BE2C (cell line): ENCODE measurements around the gene NR5A2.

Experiments used
- DNase-seq: peaks from one replicate; pipeline ENCODE4 v3.0.0-alpha.2; 2020
- H3K27me3 ChIP-seq: fragments of 250-450 bp; sonication (Bioruptor Pico); 2 replicates; pipeline ENCODE4 v1.5.1; 2020; ENCODE audit warnings: mild to moderate bottlenecking
- H3K36me3 ChIP-seq: fragments of 250-450 bp; sonication (Bioruptor Pico); 2 replicates; pipeline ENCODE4 v1.5.1; 2020; ENCODE audit warnings: mild to moderate bottlenecking
- H3K4me1 ChIP-seq: fragments of 250-450 bp; sonication (Bioruptor Pico); 2 replicates; pipeline ENCODE4 v1.5.1; 2020
- H3K4me3 ChIP-seq: 2 replicates; pipeline ENCODE4 v1.5.1; 2011; ENCODE audit warnings: low read depth, low read length
- H3K9me3 ChIP-seq: fragments of 250-450 bp; sonication (Bioruptor Pico); 2 replicates; pipeline ENCODE4 v1.5.1; 2020
- TF ChIP-seq, protein P1 (sequence below): IDR thresholded peaks from 2 replicates; pipeline ENCODE4 v1.5.1; 2012; ENCODE audit warnings: mild to moderate bottlenecking, low read depth, low read length

Gene NR5A2

GRCh38 chr1:200034761-200035396 lies 7.4 kb downstream of the NR5A2 start:
- Histone ChIP-seq H3K4me1 (no peaks in the 10 kb centered on the region), H3K27me3 (peaks cover 93% of the 10 kb centered on the region), H3K4me3 (no peak overlapping the region), H3K9me3 (no peaks in the 10 kb centered on the region), H3K36me3 (no peaks in the 10 kb centered on the region)
- DNase-seq: no peak
- TF ChIP-seq, protein P1, sequence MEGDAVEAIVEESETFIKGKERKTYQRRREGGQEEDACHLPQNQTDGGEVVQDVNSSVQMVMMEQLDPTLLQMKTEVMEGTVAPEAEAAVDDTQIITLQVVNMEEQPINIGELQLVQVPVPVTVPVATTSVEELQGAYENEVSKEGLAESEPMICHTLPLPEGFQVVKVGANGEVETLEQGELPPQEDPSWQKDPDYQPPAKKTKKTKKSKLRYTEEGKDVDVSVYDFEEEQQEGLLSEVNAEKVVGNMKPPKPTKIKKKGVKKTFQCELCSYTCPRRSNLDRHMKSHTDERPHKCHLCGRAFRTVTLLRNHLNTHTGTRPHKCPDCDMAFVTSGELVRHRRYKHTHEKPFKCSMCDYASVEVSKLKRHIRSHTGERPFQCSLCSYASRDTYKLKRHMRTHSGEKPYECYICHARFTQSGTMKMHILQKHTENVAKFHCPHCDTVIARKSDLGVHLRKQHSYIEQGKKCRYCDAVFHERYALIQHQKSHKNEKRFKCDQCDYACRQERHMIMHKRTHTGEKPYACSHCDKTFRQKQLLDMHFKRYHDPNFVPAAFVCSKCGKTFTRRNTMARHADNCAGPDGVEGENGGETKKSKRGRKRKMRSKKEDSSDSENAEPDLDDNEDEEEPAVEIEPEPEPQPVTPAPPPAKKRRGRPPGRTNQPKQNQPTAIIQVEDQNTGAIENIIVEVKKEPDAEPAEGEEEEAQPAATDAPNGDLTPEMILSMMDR: no peak

- Histone ChIP-seq H3K27me3 (peaks cover 93% of the 10 kb centered on the region), H3K4me3 (no peak overlapping the region), H3K9me3 (no peaks in the 10 kb centered on the region), H3K36me3 (no peaks in the 10 kb centered on the region), H3K4me1 (no peaks in the 10 kb centered on the region)
- no peak for DNase-seq
- TF ChIP-seq, protein P1: no peak
Measured at GRCh38 chr1:200035397-200035955, 8.0 kb downstream of the NR5A2 start.

GRCh38 chr1:200035956-200036618 lies 8.6 kb downstream of the NR5A2 start:
- Histone ChIP-seq H3K4me3 (no peak overlapping the region), H3K36me3 (no peaks in the 10 kb centered on the region), H3K9me3 (no peaks in the 10 kb centered on the region), H3K4me1 (no peaks in the 10 kb centered on the region), H3K27me3 (peaks cover 93% of the 10 kb centered on the region)
- no peak for DNase-seq
- TF ChIP-seq, protein P1: no peak

DNA sequence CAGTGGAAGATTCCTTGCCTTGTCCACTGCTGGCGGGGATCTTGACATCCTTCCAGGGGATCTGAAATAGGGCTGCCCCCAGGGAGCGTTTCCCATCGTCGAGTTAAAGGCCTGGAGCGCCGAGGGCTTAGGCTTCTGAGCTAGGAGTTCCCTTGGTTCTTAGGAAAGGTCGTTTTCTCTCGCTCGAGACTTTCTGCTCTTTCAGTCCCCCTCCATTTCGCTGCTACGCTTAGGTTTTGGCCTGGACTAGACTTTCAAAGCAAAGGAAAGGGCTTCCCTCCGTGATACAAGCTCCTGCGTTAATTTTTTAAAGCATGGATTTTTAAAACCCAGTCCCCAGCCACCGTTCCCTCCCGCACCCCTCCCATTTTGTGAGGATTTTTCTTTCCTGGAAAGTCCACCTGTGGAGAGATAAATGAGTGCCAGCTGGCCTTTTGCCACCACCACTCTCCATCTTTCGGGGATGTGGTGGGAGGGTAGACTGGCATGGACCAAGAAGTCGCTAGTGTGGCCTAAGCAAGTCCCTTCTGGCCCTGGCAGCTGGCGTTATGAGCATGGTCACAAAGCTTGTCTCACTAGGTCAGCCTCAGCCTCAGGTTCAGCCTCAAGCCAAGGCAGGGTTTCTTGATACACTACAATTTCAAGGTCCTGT lies 9.2 kb downstream of the NR5A2 start:
- H3K4me3 ChIP-seq: no peak overlapping the region
- peaks cover 96% of the 10 kb centered on the region for H3K27me3 ChIP-seq
- TF ChIP-seq, protein P1: no peak
- no peaks in the 10 kb centered on the region for H3K4me1 ChIP-seq
- no peak for DNase-seq
- no peaks in the 10 kb centered on the region for H3K9me3 ChIP-seq
- H3K36me3 ChIP-seq: no peaks in the 10 kb centered on the region

DNA sequence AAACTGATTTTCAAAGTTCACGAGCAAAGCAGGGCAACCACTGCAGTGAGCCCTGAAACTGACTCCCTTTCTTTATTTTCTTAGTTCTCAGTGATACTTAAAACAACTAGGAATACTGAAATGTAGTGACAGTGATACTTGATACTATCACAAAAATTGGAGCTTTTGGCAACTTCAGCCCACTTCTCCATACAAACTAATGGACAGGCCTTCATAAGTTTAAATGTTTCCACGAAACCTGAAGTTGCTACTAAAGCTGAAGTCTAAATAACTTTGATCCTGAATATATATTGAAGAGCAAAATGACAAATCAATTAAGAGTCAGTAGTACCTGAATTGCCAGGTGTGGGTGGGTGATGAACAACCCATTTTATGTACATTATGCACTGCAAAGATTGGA lies 10.0 kb downstream of the NR5A2 start:
- H3K4me1 ChIP-seq: no peaks in the 10 kb centered on the region

More for the DNA sequence above, 10.0 kb downstream of the NR5A2 start:
- DNase-seq: no peak
- H3K4me3 ChIP-seq: no peak overlapping the region
- no peaks in the 10 kb centered on the region for H3K9me3 ChIP-seq
- peaks cover 96% of the 10 kb centered on the region for H3K27me3 ChIP-seq
- TF ChIP-seq, protein P1: no peak
- H3K36me3 ChIP-seq: no peaks in the 10 kb centered on the region
